WTC11 (cell line): ENCODE data around the gene ATOSB. TPM values are rescaled to one million over a fixed set of nuclear protein-coding genes. Genes with fewer than 3 reads are reported as not detected.

Experiments
- ATAC-seq: fragments of 200-7000 bp; cut with Tn5 transposase; 2 replicates; pipeline ENCODE4 v1.10.0; 2021; ENCODE audit warnings: mild to moderate bottlenecking, moderate library complexity
- CTCF ChIA-PET: fragments of 300-600 bp; sonication (Branson Sonifier 250); formaldehyde crosslinking; loops from one replicate; lab custom pipeline; 2021; ENCODE audit warnings: antibody characterized with exemption; lab: Charles Lee
- POLR2A ChIA-PET: fragments of 350-600 bp; sonication (Branson Sonifier 250); formaldehyde crosslinking; loops from one replicate; lab custom pipeline; 2021; ENCODE audit warnings: antibody characterized with exemption; lab: Charles Lee
- DNase-seq: peaks from one replicate; pipeline ENCODE4 v3.0.0; 2021; ENCODE audit warnings: low spot score
- H3K27ac Mint-ChIP-seq: 2 replicates; pipeline ENCODE4 v1.8.0; 2021; ENCODE audit warnings: mixed read lengths
- H3K27me3 Mint-ChIP-seq: 2 replicates; pipeline ENCODE4 v1.8.0; 2021; ENCODE audit warnings: low read depth, mild to moderate bottlenecking, moderate library complexity, mixed read lengths
- H3K36me3 Mint-ChIP-seq: 2 replicates; pipeline ENCODE4 v1.8.0; 2021; ENCODE audit warnings: mixed read lengths
- H3K4me1 Mint-ChIP-seq: 2 replicates; pipeline ENCODE4 v1.8.0; 2022; ENCODE audit warnings: mixed read lengths
- H3K4me3 Mint-ChIP-seq: 2 replicates; pipeline ENCODE4 v1.8.0; 2021; ENCODE audit warnings: mild to moderate bottlenecking, moderate library complexity, mixed read lengths
- H3K9me3 Mint-ChIP-seq: 2 replicates; pipeline ENCODE4 v1.8.0; 2021; ENCODE audit warnings: mixed read lengths
- GABPB1 ChIP-seq: sonication (generic); formaldehyde crosslinking; IDR thresholded peaks from 2 replicates; pipeline ENCODE4 v1.8.1; 2023; ENCODE audit warnings: mild to moderate bottlenecking, missing genetic modification reagents
- KAT7 ChIP-seq: sonication (generic); formaldehyde crosslinking; IDR thresholded peaks from 2 replicates; pipeline ENCODE4 v1.8.1; 2023; ENCODE audit warnings: missing genetic modification reagents, mild to moderate bottlenecking, borderline replicate concordance
- OVOL2 ChIP-seq: fragments of 250-450 bp; sonication (Bioruptor Pico); IDR thresholded peaks from 2 replicates; pipeline ENCODE4 v1.9.0; 2021; ENCODE audit warnings: mild to moderate bottlenecking, borderline replicate concordance
- SP1 ChIP-seq: sonication (generic); formaldehyde crosslinking; conservative IDR thresholded peaks from 2 replicates; pipeline ENCODE4 v1.8.1; 2022; ENCODE audit warnings: missing genetic modification reagents
- ZBTB21 ChIP-seq: sonication (generic); formaldehyde crosslinking; IDR thresholded peaks from 2 replicates; pipeline ENCODE4 v1.8.1; 2023; ENCODE audit warnings: mild to moderate bottlenecking, missing genetic modification reagents, borderline replicate concordance
- ZNF121 ChIP-seq: sonication (generic); formaldehyde crosslinking; IDR thresholded peaks from 2 replicates; pipeline ENCODE4 v1.8.0; 2023; ENCODE audit warnings: missing genetic modification reagents
- ZNF138 ChIP-seq: sonication (generic); formaldehyde crosslinking; conservative IDR thresholded peaks from 2 replicates; pipeline ENCODE4 v1.8.1; 2022; ENCODE audit warnings: mild to moderate bottlenecking, moderate library complexity, missing genetic modification reagents
- ZNF263 ChIP-seq: sonication (generic); formaldehyde crosslinking; IDR thresholded peaks from 2 replicates; pipeline ENCODE4 v1.8.1; 2022; ENCODE audit warnings: low read depth, mild to moderate bottlenecking, moderate library complexity, missing genetic modification reagents
- ZNF416 ChIP-seq: fragments of 250-450 bp; sonication (Bioruptor Pico); IDR thresholded peaks from 2 replicates; pipeline ENCODE4 v1.9.0; 2021; ENCODE audit warnings: mild to moderate bottlenecking, inconsistent platforms
- total RNA-seq: library from RNA; stranded (reverse); gene quantifications from 3 replicates; pipeline ENCODE4 v1.2.3, GENCODE V29; 2021
- TF ChIP-seq, protein P1 (sequence below): sonication (generic); formaldehyde crosslinking; IDR thresholded peaks from 2 replicates; pipeline ENCODE4 v1.8.0; 2023; ENCODE audit warnings: mild to moderate bottlenecking, missing genetic modification reagents
- TF ChIP-seq, protein P2 (sequence below): fragments of 250-450 bp; sonication (Bioruptor Pico); IDR thresholded peaks from 2 replicates; pipeline ENCODE4 v2.1.2; 2022; ENCODE audit warnings: mild to moderate bottlenecking, moderate library complexity
- TF ChIP-seq, protein P3 (sequence below): sonication (generic); formaldehyde crosslinking; conservative IDR thresholded peaks from 2 replicates; pipeline ENCODE4 v1.8.1; 2022; ENCODE audit warnings: mild to moderate bottlenecking, missing genetic modification reagents
- TF ChIP-seq, protein P4 (sequence below): fragments of 250-450 bp; sonication (Bioruptor Pico); conservative IDR thresholded peaks from 2 replicates; pipeline ENCODE4 v1.9.0; 2021; ENCODE audit warnings: mild to moderate bottlenecking
- TF ChIP-seq, protein P5 (sequence below): fragments of 250-450 bp; sonication (Bioruptor Pico); IDR thresholded peaks from 2 replicates; pipeline ENCODE4 v1.8.0; 2021; ENCODE audit warnings: mild to moderate bottlenecking
- TF ChIP-seq, protein P6 (sequence below): sonication (generic); formaldehyde crosslinking; IDR thresholded peaks from 2 replicates; pipeline ENCODE4 v1.8.1; 2023; ENCODE audit warnings: mild to moderate bottlenecking, missing genetic modification reagents, borderline replicate concordance

Gene ATOSB
- total RNA-seq, 1 experiment from 2014 or later: 8.7 TPM

DNA sequence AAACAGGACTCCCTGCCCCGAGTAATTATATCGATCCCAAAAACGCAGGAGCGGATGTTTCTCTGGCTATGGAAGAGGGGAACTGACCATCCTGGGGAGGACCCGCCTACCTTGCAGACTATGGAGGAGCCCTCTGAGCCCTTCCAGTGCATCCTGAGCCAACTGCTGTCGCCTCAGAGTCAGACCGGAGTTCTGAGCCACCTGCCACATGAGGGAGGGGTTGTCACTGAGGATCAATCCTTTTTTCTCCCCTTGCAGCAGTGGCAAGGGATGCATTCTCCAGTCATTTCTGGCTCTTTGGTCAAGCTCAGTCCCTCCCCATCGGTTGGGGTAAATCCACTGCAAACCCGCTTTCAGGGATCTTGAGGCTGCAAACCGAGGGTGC is 36.6 kb downstream of the ATOSB start:
- Mint-ChIP-seq H3K4me3 (peak overlapping the region; percentile 92), H3K36me3 (peaks cover 41% of the 10 kb centered on the region), H3K27ac (peak overlapping the region; percentile 78)

DNA sequence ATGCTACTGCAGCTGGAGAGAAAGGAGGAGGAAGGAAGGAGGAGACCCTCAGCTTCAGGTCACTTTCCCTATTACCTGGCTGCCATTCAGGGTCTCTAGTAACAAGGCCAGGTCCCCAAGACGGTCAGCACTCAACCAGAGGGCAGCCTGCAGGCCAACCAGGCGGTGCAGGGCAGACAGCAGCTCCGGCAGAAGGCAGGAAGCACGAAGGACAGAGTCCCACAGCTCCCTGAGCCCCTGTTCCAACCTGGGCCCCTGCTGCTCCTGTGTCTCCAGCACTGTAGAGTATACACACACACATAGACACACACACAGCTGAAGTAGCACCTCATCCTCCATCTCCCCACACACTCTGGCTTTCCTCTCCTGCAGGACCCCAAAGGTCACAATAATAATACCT is 37.6 kb downstream of the ATOSB start:
- POLR2A ChIA-PET: interaction anchor here (2.2 kb wide), 1 partner anchor 19 kb away, joined by 9 read pairs; the partner anchor contains the start of gene PIGO
- DNase-seq (no peak), ATAC-seq (no peak)
- Mint-ChIP-seq H3K9me3 (no peaks in the 10 kb centered on the region), H3K27ac (no peak overlapping the region; the same call in 1 of the 2 replicates), H3K4me3 (peak overlapping the region; percentile 92), H3K27me3 (no peaks in the 10 kb centered on the region), H3K4me1 (peaks cover 16% of the 10 kb centered on the region), H3K36me3 (peaks cover 47% of the 10 kb centered on the region)
- CTCF ChIA-PET: interaction anchor here (1.1 to 1.9 kb wide), 2 partner anchors 38 to 376 kb away, joined by 3 to 6 read pairs; no protein-coding TSS in a partner anchor
- TF ChIP-seq, protein P1, sequence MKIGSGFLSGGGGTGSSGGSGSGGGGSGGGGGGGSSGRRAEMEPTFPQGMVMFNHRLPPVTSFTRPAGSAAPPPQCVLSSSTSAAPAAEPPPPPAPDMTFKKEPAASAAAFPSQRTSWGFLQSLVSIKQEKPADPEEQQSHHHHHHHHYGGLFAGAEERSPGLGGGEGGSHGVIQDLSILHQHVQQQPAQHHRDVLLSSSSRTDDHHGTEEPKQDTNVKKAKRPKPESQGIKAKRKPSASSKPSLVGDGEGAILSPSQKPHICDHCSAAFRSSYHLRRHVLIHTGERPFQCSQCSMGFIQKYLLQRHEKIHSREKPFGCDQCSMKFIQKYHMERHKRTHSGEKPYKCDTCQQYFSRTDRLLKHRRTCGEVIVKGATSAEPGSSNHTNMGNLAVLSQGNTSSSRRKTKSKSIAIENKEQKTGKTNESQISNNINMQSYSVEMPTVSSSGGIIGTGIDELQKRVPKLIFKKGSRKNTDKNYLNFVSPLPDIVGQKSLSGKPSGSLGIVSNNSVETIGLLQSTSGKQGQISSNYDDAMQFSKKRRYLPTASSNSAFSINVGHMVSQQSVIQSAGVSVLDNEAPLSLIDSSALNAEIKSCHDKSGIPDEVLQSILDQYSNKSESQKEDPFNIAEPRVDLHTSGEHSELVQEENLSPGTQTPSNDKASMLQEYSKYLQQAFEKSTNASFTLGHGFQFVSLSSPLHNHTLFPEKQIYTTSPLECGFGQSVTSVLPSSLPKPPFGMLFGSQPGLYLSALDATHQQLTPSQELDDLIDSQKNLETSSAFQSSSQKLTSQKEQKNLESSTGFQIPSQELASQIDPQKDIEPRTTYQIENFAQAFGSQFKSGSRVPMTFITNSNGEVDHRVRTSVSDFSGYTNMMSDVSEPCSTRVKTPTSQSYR (CRISPR knock-in tag): no peak
- no peak for TF ChIP-seq OVOL2
- TF ChIP-seq, protein P2, sequence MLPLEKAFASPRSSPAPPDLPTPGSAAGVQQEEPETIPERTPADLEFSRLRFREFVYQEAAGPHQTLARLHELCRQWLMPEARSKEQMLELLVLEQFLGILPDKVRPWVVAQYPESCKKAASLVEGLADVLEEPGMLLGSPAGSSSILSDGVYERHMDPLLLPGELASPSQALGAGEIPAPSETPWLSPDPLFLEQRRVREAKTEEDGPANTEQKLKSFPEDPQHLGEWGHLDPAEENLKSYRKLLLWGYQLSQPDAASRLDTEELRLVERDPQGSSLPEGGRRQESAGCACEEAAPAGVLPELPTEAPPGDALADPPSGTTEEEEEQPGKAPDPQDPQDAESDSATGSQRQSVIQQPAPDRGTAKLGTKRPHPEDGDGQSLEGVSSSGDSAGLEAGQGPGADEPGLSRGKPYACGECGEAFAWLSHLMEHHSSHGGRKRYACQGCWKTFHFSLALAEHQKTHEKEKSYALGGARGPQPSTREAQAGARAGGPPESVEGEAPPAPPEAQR: no peak
- no peak for TF ChIP-seq ZBTB21 (CRISPR knock-in tag)

More for the DNA sequence above, 36.6 kb downstream of the ATOSB start:
- peaks cover 15% of the 10 kb centered on the region for H3K4me1 Mint-ChIP-seq
- POLR2A ChIA-PET: interaction anchor here (0.9 to 2.4 kb wide), 8 partner anchors 8 to 90 kb away, joined by 3 to 18 read pairs (median 8); partner anchors contain the start of genes DNAJB5, PIGO and STOML2
- CTCF ChIA-PET: interaction anchor here (1.0 to 2.3 kb wide), 11 partner anchors 8 to 474 kb away, joined by 3 to 19 read pairs (median 7); partner anchors contain the start of genes UNC13B and VCP
- DNase-seq (no peak), ATAC-seq (no peak)
- no peaks in the 10 kb centered on the region for H3K9me3 Mint-ChIP-seq
- TF ChIP-seq ZNF121 (no peak), GABPB1 (no peak), ZNF416 (CRISPR knock-in tag) (no peak), SP1 (no peak), KAT7 (CRISPR knock-in tag) (no peak), ZNF263 (CRISPR knock-in tag) (no peak), ZNF138 (CRISPR knock-in tag) (no peak)
- TF ChIP-seq, protein P3, sequence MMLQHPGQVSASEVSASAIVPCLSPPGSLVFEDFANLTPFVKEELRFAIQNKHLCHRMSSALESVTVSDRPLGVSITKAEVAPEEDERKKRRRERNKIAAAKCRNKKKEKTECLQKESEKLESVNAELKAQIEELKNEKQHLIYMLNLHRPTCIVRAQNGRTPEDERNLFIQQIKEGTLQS: no peak
- TF ChIP-seq, protein P1 (CRISPR knock-in tag): no peak
- TF ChIP-seq, protein P4, sequence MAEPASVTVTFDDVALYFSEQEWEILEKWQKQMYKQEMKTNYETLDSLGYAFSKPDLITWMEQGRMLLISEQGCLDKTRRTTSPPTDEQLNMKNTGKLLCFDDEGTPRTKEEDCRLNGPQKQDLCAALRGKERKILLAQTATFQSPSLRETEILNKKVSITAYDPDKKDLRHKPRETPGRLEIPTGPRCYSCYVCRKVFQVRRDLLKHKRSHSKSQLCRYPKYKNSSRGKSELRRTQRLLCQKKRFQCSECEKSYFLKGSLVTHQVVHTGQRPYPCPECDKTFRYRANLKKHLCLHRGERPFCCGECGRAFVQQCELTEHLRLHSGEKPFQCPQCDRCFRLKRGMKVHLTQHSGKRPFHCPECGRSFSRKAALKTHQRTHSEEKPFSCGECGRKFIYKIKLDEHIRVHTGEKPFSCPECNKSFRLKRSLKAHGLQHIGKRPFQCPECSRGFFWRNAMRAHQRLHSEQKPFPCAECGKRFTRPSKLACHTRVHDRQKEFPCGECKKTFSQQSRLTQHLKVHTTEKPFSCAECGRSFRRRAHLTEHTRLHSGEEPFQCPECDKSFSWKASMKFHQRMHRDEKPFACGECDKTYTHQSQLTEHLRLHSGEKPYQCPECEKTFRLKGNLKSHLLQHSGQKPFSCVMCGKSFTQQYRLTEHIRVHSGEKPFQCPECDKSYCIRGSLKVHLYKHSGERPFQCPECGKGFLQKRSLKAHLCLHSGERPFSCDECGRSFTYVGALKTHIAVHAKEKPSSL (CRISPR knock-in tag): no peak
- TF ChIP-seq, protein P5, sequence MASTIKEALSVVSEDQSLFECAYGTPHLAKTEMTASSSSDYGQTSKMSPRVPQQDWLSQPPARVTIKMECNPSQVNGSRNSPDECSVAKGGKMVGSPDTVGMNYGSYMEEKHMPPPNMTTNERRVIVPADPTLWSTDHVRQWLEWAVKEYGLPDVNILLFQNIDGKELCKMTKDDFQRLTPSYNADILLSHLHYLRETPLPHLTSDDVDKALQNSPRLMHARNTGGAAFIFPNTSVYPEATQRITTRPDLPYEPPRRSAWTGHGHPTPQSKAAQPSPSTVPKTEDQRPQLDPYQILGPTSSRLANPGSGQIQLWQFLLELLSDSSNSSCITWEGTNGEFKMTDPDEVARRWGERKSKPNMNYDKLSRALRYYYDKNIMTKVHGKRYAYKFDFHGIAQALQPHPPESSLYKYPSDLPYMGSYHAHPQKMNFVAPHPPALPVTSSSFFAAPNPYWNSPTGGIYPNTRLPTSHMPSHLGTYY (CRISPR knock-in tag): no peak
- TF ChIP-seq, protein P6, sequence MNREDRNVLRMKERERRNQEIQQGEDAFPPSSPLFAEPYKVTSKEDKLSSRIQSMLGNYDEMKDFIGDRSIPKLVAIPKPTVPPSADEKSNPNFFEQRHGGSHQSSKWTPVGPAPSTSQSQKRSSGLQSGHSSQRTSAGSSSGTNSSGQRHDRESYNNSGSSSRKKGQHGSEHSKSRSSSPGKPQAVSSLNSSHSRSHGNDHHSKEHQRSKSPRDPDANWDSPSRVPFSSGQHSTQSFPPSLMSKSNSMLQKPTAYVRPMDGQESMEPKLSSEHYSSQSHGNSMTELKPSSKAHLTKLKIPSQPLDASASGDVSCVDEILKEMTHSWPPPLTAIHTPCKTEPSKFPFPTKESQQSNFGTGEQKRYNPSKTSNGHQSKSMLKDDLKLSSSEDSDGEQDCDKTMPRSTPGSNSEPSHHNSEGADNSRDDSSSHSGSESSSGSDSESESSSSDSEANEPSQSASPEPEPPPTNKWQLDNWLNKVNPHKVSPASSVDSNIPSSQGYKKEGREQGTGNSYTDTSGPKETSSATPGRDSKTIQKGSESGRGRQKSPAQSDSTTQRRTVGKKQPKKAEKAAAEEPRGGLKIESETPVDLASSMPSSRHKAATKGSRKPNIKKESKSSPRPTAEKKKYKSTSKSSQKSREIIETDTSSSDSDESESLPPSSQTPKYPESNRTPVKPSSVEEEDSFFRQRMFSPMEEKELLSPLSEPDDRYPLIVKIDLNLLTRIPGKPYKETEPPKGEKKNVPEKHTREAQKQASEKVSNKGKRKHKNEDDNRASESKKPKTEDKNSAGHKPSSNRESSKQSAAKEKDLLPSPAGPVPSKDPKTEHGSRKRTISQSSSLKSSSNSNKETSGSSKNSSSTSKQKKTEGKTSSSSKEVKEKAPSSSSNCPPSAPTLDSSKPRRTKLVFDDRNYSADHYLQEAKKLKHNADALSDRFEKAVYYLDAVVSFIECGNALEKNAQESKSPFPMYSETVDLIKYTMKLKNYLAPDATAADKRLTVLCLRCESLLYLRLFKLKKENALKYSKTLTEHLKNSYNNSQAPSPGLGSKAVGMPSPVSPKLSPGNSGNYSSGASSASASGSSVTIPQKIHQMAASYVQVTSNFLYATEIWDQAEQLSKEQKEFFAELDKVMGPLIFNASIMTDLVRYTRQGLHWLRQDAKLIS (CRISPR knock-in tag): no peak
- no peaks in the 10 kb centered on the region for H3K27me3 Mint-ChIP-seq
